Measurements from ENCODE around the gene MOSPD3.

GRCh38 chr7:100586266-100587025 lies 25.9 kb upstream of the MOSPD3 start, which contains the start of gene FBXO24:
- peak; percentile 5 for TF ChIP-seq REST (IDR thresholded peaks at IDR 0.05; ENCODE audit: borderline replicate concordance)
- TF ChIP-seq CTCF (IDR thresholded peaks at IDR 0.05; ENCODE audit: poor library complexity, severe bottlenecking) = peak; percentile 59
- TF ChIP-seq POLR2AphosphoS5 (IDR thresholded peaks at IDR 0.05) = peak; percentile 60
- no peak for TF ChIP-seq EZH2 (IDR thresholded peaks at IDR 0.05; ENCODE audit: borderline replicate concordance, insufficient read depth, low read length, poor library complexity, severe bottlenecking)
- TF ChIP-seq TAF1 (IDR thresholded peaks at IDR 0.05; ENCODE audit: low read depth) = no peak
- TF ChIP-seq EP300 (conservative IDR thresholded peaks at IDR 0.05; ENCODE audit: poor library complexity, severe bottlenecking) = no peak
